Colonic mucosa (tissue), 4 donors: ENCODE results near the gene FKBP5. TPM values are rescaled to one million over a fixed set of nuclear protein-coding genes. Genes with fewer than 3 reads are reported as not detected.
"Not testable (repeated sequence)": the region's sequence is repeated elsewhere in the genome, so short reads cannot be mapped to it uniquely, and the experiment has no call there.

Experiments used
- DNase-seq: peaks from one replicate; pipeline ENCODE4 v3.0.0-alpha.2; 2020
- H3K27ac ChIP-seq: fragments of 200-600 bp; one replicate; pipeline ENCODE4 v1.8.0; 2021
- H3K27me3 ChIP-seq: fragments of 200-600 bp; one replicate; pipeline ENCODE4 v1.8.0; 2021
- H3K36me3 ChIP-seq: fragments of 200-600 bp; one replicate; pipeline ENCODE4 v1.8.0; 2021
- H3K4me1 ChIP-seq: fragments of 200-600 bp; one replicate; pipeline ENCODE4 v1.8.0; 2021; ENCODE audit warnings: mild to moderate bottlenecking
- H3K4me3 ChIP-seq: fragments of 200-600 bp; one replicate; pipeline ENCODE4 v1.8.0; 2021
- H3K9ac ChIP-seq, 2 donors: one replicate each; pipeline ENCODE4 v1.7.0; 2013; ENCODE audit warnings: control low read depth in 2 of 2, low read depth in 2 of 2, low read length in 2 of 2
- H3K9me3 ChIP-seq: fragments of 200-600 bp; one replicate; pipeline ENCODE4 v1.8.0; 2021
- intact Hi-C: fragments of 100-400 bp; cut with DNase I; formaldehyde crosslinking; loops from one replicate; pipeline ENCODE4 v1.14.1; 2022
- total RNA-seq, 2 donors: library from RNA; stranded (reverse); fragmentation: NEBNext Ultra II Directional in 1 of 2; extraction: Animal tissue kit (Norgen Biotek cat#: 25700) in 1 of 2; gene quantifications; one replicate each; pipeline ENCODE4 v1.2.1, GENCODE V29; 2021
- TF ChIP-seq, protein P1 (sequence below): fragments of 200-600 bp; IDR thresholded peaks from one replicate; pipeline ENCODE4 v1.8.0; 2022; ENCODE audit warnings: antibody characterized with exemption, mild to moderate bottlenecking
- donor health status: healthy.
- donor health status: DM: no; HTN: no; CAD: no.
- donor health status: DM: no; HTN: no; CAD: no.

The FKBP5 gene
- total RNA-seq, 2 donors from 2014 or later = 29.1 to 54.7 TPM

DNA sequence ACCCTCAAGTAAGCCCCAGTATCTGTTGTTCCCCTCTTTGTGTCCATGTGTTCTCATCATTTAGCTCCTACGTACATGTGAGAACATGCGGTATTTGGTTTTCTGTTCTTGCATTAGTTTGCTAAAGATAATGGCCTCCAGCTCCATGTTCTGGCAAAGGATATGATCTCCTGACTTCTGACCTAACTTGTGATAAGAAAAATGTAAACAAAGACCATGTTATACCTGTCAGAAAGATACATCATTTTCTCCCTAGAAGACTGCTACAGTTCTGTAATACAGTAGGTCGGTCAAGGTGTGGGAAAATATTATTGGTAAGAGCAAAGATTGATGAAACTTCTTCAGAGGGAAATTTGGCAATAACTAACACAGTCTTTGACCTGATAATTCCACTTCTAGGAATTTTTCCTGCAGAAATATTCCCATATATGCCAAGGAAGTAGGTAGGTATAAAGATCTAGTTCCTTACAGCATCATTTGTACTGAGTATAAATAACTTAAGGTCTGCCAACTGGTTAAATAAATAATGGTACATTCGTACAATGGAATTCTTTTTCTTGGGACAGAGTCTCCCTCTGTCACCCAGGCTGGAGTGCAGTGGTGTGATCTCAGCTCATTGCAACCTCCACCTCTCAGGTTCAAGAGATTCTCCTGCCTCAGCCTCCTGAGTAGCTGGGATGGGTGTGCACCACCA is 19.1 kb upstream of the FKBP5 start:
- intact Hi-C loops = no loop called here
- Histone ChIP-seq H3K27me3 (no peaks in the 10 kb centered on the region), H3K4me3 (no peak overlapping the region), H3K4me1 (no peaks in the 10 kb centered on the region), H3K36me3 (no peaks in the 10 kb centered on the region), H3K27ac (no peak overlapping the region), H3K9me3 (no peaks in the 10 kb centered on the region), H3K9ac (no peak overlapping the region)
- DNase-seq = no peak
- TF ChIP-seq, protein P1, sequence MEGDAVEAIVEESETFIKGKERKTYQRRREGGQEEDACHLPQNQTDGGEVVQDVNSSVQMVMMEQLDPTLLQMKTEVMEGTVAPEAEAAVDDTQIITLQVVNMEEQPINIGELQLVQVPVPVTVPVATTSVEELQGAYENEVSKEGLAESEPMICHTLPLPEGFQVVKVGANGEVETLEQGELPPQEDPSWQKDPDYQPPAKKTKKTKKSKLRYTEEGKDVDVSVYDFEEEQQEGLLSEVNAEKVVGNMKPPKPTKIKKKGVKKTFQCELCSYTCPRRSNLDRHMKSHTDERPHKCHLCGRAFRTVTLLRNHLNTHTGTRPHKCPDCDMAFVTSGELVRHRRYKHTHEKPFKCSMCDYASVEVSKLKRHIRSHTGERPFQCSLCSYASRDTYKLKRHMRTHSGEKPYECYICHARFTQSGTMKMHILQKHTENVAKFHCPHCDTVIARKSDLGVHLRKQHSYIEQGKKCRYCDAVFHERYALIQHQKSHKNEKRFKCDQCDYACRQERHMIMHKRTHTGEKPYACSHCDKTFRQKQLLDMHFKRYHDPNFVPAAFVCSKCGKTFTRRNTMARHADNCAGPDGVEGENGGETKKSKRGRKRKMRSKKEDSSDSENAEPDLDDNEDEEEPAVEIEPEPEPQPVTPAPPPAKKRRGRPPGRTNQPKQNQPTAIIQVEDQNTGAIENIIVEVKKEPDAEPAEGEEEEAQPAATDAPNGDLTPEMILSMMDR = no peak

DNA sequence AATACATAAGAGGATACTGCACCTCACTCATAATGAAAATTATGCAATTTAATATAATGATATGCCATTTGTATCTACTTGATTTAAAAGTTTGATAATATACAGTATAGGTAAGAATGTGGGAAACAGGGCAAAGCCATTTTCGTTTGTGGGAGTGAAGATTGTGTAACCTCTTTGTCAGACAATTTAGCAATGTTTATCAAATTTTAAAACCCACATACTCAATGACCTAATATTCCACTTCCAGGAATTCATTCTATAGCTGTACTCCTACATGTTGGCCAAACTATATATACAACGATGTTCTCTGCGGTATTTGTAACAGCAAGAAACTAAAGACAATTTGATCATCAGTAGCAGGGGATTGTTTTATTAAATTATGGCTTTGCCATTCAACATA is 17.8 kb upstream of the FKBP5 start:
- H3K9ac ChIP-seq = no peak overlapping the region
- intact Hi-C loops = no loop called here
- no peak for DNase-seq

DNA sequence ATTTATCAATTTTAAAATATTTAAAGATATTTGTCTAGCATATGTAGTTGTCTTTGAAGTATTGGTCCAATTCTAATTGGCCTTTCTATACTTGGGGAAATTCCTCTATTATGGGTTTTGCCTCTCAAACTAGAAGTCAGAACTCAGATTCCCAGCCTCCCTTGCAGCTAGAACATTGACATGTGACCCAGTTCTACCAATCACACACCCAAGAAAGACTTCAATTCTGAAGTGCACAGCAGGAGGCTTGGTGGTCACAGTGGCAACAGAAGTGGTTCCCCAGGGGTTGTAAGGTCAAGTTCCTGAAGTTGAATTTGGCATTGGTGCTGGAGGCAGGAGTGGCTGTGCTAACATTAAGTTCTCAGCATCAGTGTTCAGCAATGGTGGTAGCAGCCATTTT is 14.8 kb upstream of the FKBP5 start:
- Histone ChIP-seq H3K27ac (no peak overlapping the region), H3K4me1 (no peaks in the 10 kb centered on the region), H3K9me3 (no peaks in the 10 kb centered on the region), H3K4me3 (no peak overlapping the region), H3K36me3 (no peaks in the 10 kb centered on the region), H3K27me3 (no peaks in the 10 kb centered on the region), H3K9ac (no peak overlapping the region)
- DNase-seq = no peak
- intact Hi-C loops = no loop called here
- TF ChIP-seq, protein P1 = no peak

More for the DNA sequence above, 17.8 kb upstream of the FKBP5 start:
- TF ChIP-seq, protein P1 = no peak
- H3K27me3 ChIP-seq = no peaks in the 10 kb centered on the region
- no peaks in the 10 kb centered on the region for H3K36me3 ChIP-seq
- no peaks in the 10 kb centered on the region for H3K4me1 ChIP-seq
- no peak overlapping the region for H3K4me3 ChIP-seq
- no peaks in the 10 kb centered on the region for H3K9me3 ChIP-seq
- no peak overlapping the region for H3K27ac ChIP-seq

DNA sequence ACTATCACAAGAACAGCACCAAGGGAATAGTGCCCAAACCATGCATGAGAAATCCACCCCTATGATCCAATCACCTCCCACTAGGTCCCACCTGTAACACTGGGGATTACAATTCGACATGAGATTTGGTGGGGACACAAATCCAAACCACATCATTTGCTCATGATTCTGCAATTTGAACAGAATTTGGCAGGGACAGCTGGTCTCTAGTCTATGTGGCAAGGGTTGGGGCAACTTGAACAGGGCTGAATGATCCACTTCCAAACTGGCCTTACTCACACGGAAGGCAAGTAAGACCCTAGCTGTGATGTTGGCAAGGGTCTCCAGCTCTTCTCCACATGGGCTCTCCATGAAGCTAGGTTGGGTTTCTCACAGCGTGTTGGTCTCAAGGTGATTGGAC is 10.1 kb upstream of the FKBP5 start:
- intact Hi-C loops = no loop called here
- TF ChIP-seq, protein P1 = no peak
- no peaks in the 10 kb centered on the region for H3K27me3 ChIP-seq
- no peaks in the 10 kb centered on the region for H3K4me1 ChIP-seq
- no peaks in the 10 kb centered on the region for H3K9me3 ChIP-seq
- no peaks in the 10 kb centered on the region for H3K36me3 ChIP-seq
- no peak overlapping the region for H3K27ac ChIP-seq
- no peak overlapping the region for H3K9ac ChIP-seq
- DNase-seq = no peak
- H3K4me3 ChIP-seq = no peak overlapping the region

DNA sequence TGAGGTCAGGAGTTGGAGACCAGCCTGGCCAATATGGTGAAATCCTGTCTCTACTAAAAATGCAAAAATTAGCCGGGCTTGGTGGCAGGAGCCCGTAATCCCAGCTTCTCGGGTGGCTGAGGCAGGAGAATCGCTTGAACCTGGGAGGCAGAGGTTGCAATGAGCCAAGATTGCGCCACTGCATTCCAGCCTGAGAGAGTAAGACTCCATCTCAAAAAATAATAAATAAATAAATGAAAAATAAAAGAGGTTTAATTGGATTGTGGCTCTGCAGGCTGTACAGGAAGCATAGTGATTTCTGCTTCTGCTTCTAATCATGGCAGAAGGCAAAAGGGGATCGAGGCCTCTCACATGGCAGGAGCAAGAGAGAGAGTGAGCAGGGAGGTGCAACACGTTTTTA is 9.7 kb upstream of the FKBP5 start:
- intact Hi-C loops = not testable (repeated sequence)

DNA sequence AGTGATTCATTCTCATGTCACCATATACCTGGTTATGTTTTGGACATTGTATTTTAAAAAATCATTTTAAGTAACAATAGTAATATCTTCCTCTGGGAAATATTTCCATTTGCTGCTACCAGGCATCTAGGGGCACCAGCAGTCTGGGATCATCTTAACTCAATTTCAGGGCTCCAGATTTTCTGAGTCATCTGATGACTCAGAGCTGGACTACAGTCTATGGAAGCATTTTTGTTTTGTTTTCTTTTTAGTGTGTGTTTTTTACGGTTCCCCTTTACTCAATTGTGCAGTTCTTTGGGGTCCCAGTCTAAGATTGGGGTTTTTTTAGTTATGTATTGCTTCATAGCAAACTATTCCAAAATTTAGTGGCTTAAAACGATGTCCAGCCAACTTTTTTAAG is 5.7 kb upstream of the FKBP5 start:
- no peaks in the 10 kb centered on the region for H3K36me3 ChIP-seq
- H3K27me3 ChIP-seq = no peaks in the 10 kb centered on the region
- no peak overlapping the region for H3K27ac ChIP-seq
- no peak overlapping the region for H3K9ac ChIP-seq
- no peak overlapping the region for H3K4me3 ChIP-seq
- TF ChIP-seq, protein P1 = no peak
- H3K4me1 ChIP-seq = no peaks in the 10 kb centered on the region
- intact Hi-C loops = no loop called here
- no peaks in the 10 kb centered on the region for H3K9me3 ChIP-seq
- DNase-seq = no peak

More for the DNA sequence above, 9.7 kb upstream of the FKBP5 start:
- not testable (repeated sequence) for H3K9ac ChIP-seq, H3K4me1 ChIP-seq, DNase-seq, H3K27me3 ChIP-seq, H3K9me3 ChIP-seq, H3K4me3 ChIP-seq, H3K27ac ChIP-seq, H3K36me3 ChIP-seq
